NB4 (cell line): Measurements from ENCODE around the gene BARHL2.

Experiments
- DNase-seq: peaks from one replicate; pipeline ENCODE4 v3.0.0; 2010; ENCODE audit warnings: low read depth
- H3K4me3 ChIP-seq: one replicate; pipeline ENCODE4 v1.5.1; 2011; ENCODE audit warnings: mild to moderate bottlenecking, low read depth, low read length, moderate library complexity
- MYC ChIP-seq: IDR thresholded peaks from 2 replicates; pipeline ENCODE4 v1.6.1; 2011; ENCODE audit warnings: low read depth, low read length
- POLR2A ChIP-seq: IDR thresholded peaks from 2 replicates; pipeline ENCODE4 v1.6.1; 2011; ENCODE audit warnings: mild to moderate bottlenecking; ENCODE audit not compliant: insufficient read length; ENCODE audit errors: extremely low read depth
- TF ChIP-seq, protein P1 (sequence below): IDR thresholded peaks from one replicate; pipeline ENCODE4 v1.5.1; 2012; ENCODE audit warnings: low read depth, low read length
- TF ChIP-seq, protein P2 (sequence below): IDR thresholded peaks from 2 replicates; pipeline ENCODE4 v1.6.1; 2011; ENCODE audit warnings: low read depth, low read length

BARHL2 gene

DNA sequence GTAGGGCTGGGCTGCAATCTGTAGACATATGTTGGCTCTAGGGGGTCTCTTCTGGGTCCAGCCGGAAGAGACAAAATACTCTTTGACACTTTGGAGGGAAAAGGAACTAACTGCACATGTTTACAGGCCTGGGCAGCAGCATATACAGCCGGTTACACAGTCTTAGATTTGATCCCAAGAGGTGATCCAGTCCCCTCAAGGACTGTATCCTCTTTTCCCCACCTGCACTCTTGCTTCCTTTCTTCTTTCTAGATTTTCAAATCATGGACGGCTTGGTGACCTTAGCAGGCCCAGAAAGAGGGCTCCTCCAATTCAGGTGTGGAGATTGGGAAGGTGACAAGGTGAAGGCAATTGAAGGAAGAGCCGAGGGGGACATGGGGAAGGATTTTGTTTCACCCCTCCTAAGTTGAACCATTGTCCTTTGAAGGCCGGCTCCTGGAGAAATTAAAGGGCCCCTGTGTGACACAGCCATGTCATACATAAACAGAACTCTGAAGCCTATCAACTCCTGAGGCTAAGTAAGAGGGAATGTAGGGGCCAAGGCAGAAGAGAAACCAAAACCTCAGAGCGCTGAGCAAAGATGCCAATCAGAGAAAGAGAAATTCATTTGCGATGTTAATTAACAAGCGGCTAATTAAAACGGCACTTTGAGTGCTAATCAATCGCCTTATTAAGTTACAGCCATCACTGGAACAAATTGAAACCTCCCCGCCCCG lies 5.9 kb upstream of the BARHL2 start:
- DNase-seq = no peak
- H3K4me3 ChIP-seq = no peak overlapping the region
- TF ChIP-seq, protein P1, sequence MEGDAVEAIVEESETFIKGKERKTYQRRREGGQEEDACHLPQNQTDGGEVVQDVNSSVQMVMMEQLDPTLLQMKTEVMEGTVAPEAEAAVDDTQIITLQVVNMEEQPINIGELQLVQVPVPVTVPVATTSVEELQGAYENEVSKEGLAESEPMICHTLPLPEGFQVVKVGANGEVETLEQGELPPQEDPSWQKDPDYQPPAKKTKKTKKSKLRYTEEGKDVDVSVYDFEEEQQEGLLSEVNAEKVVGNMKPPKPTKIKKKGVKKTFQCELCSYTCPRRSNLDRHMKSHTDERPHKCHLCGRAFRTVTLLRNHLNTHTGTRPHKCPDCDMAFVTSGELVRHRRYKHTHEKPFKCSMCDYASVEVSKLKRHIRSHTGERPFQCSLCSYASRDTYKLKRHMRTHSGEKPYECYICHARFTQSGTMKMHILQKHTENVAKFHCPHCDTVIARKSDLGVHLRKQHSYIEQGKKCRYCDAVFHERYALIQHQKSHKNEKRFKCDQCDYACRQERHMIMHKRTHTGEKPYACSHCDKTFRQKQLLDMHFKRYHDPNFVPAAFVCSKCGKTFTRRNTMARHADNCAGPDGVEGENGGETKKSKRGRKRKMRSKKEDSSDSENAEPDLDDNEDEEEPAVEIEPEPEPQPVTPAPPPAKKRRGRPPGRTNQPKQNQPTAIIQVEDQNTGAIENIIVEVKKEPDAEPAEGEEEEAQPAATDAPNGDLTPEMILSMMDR = no peak
- TF ChIP-seq MYC (no peak), POLR2A (no peak)
- TF ChIP-seq, protein P2, sequence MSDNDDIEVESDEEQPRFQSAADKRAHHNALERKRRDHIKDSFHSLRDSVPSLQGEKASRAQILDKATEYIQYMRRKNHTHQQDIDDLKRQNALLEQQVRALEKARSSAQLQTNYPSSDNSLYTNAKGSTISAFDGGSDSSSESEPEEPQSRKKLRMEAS = no peak

DNA sequence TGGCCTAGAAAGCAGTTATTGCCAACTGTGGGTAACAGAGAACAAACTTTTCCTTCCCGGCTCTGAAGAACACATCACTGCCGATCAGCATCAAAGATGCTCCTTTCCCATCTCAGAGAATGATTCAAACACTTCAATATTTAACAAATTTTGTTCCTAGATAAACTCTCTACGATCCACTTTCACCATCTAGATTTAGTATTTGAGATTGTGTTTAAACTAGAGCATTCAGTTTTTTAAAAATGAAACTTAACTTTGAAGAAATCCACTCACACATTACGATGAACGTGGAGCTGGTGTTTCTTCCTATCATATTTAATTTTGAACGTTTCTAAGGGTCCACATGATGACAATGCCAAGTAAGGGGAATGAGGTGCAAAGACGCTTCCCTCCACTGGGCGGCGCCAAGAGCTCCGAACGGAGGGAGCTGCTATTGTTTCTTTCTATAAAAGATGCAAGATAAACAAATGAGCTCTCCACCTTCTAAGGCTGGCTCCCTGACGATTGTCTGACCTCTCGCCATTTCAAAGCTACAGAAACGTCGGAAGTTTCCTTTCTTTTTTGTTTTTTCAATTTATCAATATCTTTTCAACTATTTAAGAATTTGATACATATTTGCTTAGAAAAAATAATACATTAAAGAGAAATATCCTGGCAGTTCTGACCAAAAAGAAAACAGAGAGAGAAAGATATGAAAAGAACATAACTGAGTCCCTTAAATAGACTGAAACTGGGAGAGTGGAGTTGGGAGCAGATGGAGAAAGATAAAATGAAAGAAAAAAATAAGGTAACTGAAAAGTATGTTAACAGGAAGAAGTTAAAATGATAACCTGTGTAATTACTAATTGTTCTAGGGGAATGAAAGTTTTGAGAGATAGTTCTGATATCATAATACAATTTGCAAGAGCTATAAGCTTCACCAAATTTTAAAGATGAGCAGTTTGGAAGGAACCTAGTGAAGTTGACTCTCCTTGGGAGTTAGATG lies 4.4 kb upstream of the BARHL2 start:
- TF ChIP-seq, protein P1 = peak; percentile 85
- no peak for TF ChIP-seq POLR2A
- no peak for TF ChIP-seq MYC
- DNase-seq = peak; percentile 67
- no peak overlapping the region for H3K4me3 ChIP-seq

DNA sequence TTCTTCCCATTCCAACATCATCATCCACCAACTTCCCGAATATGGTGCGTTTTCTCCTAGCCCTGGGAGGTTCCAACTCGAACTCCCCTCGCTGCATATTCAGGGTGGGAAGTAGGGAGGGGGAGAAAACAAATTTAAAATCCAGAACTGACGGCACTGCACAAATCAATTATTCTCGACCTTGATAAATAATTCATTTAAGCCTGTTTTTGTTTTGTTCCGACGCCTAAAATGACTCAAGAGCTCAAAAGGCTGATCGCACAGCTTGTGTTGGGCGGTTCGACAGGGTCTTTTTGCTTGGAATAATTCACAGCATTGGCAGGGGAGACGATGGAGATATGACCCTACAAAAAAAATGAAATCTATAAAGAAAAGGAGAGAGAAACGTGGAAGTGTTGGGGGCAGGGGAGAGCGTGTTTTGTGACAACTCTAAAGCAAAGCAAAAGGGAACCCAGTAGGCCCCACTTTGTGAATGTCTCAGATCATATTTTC lies 3.1 kb upstream of the BARHL2 start:
- TF ChIP-seq POLR2A (no peak), MYC (no peak)
- TF ChIP-seq, protein P2 = no peak
- TF ChIP-seq, protein P1 = no peak
- H3K4me3 ChIP-seq = no peak overlapping the region
- DNase-seq = no peak

DNA sequence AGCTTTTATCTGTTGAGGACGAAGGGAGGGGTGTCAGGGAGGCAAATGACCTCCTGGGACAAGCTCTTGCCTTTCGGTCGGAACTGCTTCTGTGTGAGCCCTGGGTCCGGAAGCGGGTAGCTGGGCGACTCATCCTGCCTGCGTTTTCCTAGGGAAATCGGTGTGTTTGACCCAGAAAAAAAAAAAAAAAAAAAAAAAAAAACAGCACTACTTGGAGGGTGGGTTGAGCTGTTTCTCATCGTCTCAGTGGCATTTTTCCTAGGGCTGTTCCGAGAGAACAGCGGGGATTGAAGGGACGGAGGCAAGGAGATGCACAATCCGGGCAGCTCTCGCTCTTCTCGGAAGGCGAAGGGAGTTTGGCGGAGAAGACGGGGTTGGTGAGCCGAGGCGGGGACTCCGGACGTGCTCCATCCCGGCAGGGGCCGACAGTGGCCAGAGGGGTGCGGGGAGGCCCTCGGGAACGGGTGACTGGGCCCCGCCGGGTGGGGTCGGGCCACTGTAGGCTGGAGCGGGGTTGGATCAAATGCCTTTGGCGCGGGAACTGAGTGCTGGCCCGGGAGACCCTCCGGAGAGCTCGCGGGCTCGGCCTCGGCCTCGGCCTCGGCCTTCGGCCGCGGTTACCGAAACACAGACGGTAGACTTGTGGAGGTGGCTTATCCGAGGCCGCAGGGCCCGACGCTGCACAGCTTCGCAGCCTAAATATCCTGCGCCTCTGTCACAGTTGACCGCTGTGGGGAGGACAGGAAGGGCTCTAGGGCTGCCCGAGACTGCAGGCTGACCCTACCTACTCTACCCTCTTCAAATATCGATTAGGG lies 2.4 kb upstream of the BARHL2 start:
- no peak for DNase-seq
- TF ChIP-seq, protein P1 = no peak
- TF ChIP-seq, protein P2 = no peak
- TF ChIP-seq POLR2A (no peak), MYC (no peak)
- H3K4me3 ChIP-seq = no peak overlapping the region

DNA sequence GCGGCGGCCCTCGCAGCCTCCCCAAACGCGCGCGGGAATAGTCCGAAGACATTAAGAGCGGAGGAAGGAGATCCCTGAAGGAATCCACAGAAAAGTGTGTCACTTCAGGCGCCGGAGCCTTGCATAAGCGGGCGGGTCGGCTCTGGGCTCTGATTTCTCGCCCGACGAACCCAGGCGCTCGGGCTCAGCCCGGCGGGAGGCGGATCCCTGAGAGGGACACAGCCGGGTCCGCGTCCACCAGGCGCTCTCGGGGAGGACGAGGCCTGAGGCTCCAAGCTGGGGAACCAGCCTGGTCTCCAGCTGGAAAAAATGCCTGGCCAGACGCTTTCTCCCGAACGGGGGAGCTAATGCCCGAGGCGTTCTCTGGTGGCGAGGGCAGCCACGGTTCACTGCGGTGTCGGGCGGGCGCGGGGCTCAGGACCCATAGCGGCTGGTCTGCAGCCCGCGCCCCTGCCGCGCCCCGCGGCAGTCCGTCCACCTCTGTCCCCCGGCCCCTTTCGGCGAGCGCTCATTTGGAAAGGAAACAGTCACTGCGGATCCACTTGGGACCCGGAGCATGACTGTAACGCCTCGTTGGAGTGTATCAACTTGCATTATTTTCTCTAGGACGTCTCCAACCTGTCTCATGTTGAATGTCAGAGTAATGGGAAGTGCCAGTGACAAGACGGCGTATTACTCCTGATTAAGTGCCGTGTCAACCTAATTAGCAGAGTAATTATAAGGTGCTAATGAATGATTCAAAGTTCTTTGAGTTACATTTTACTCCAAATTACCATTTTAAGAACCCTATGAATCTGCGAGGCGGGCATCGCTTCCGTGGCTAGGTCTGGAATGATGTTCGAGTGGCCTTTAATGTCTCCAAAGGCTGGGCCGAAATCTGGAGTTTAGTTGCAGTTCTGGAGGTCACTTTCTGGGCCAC lies 1.6 kb upstream of the BARHL2 start:
- TF ChIP-seq, protein P1 = no peak
- DNase-seq = no peak
- no peak overlapping the region for H3K4me3 ChIP-seq
